ENCODE results near the gene CLPX. TPM values are rescaled to one million over a fixed set of nuclear protein-coding genes. Genes with fewer than 3 reads are reported as not detected.
"Not testable (repeated sequence)": the region's sequence is repeated elsewhere in the genome, so short reads cannot be mapped to it uniquely, and the experiment has no call there.

CLPX gene
- polyA plus RNA-seq, 1 experiment, result 13.3 TPM

- ChIA-PET CTCF (interaction anchor here (1.1 to 13.8 kb wide), 2 partner anchors 17 to 80 kb away, joined by 3 to 129 read pairs; no protein-coding TSS in a partner anchor), POLR2A (no interaction called here)
- Histone ChIP-seq H3K27me3 (ENCODE audit: control insufficient read depth, insufficient read depth, low read length) (no peaks in the 10 kb centered on the region), H3K4me3 (ENCODE audit: low read depth, low read length) (no peak overlapping the region), H3K36me3 (ENCODE audit: control insufficient read depth, insufficient read depth, low read length) (no peaks in the 10 kb centered on the region)
- DNase-seq (ENCODE audit: low read depth), result no peak
- no peak for TF ChIP-seq CTCF (IDR thresholded peaks at IDR 0.05; ENCODE audit: insufficient read depth, low read depth, low read length)
Measured at GRCh38 chr15:65192016-65192415, 6.9 kb upstream of the CLPX start.

- POLR2A ChIA-PET, result no interaction called here
- no peaks in the 10 kb centered on the region for H3K27me3 ChIP-seq (ENCODE audit: control insufficient read depth, insufficient read depth, low read length)
Measured at GRCh38 chr15:65189102-65189740, 4.1 kb upstream of the CLPX start.

GRCh38 chr15:65188472-65188871, 3.3 kb upstream of the CLPX start:
- CTCF ChIA-PET, result interaction anchor here (1.3 to 13.8 kb wide), 4 partner anchors 12 to 109 kb away, joined by 4 to 129 read pairs (median 12); no protein-coding TSS in a partner anchor
- H3K36me3 ChIP-seq (ENCODE audit: control insufficient read depth, insufficient read depth, low read length); H3K27me3 ChIP-seq (ENCODE audit: control insufficient read depth, insufficient read depth, low read length); DNase-seq (ENCODE audit: low read depth); POLR2A ChIA-PET; H3K4me3 ChIP-seq (ENCODE audit: low read depth, low read length): not testable (repeated sequence)

More at GRCh38 chr15:65189102-65189740, 4.1 kb upstream of the CLPX start:
- Histone ChIP-seq H3K4me3 (ENCODE audit: low read depth, low read length) (no peak overlapping the region), H3K36me3 (ENCODE audit: control insufficient read depth, insufficient read depth, low read length) (no peaks in the 10 kb centered on the region; the same call in 1 of the 2 replicates)
- CTCF ChIA-PET, result interaction anchor here (0.6 to 13.8 kb wide), 12 partner anchors 8 to 111 kb away, joined by 3 to 129 read pairs (median 4); partner anchors contain the start of gene PARP16
- peak; percentile 76 for TF ChIP-seq CTCF (IDR thresholded peaks at IDR 0.05; ENCODE audit: insufficient read depth, low read depth, low read length)
- no peak for DNase-seq (ENCODE audit: low read depth)

- POLR2A ChIA-PET, result interaction anchor here (2.0 kb wide), 1 partner anchor 120 kb away, joined by 8 read pairs; the partner anchor contains the start of gene RNU5B-1
- DNase-seq (ENCODE audit: low read depth), result no peak
- H3K36me3 ChIP-seq (ENCODE audit: control insufficient read depth, insufficient read depth, low read length), result no peaks in the 10 kb centered on the region; the same call in 1 of the 2 replicates
- TF ChIP-seq CTCF (IDR thresholded peaks at IDR 0.05; ENCODE audit: insufficient read depth, low read depth, low read length), result no peak
- CTCF ChIA-PET, result interaction anchor here (1.3 to 13.8 kb wide), 3 partner anchors 87 to 116 kb away, joined by 5 to 129 read pairs (median 9); no protein-coding TSS in a partner anchor
- peak overlapping the region; percentile 96 for H3K4me3 ChIP-seq (ENCODE audit: low read depth, low read length)
- H3K27me3 ChIP-seq (ENCODE audit: control insufficient read depth, insufficient read depth, low read length), result no peaks in the 10 kb centered on the region
Measured at GRCh38 chr15:65184305-65184867, 756 bp downstream of the CLPX start.

- Histone ChIP-seq H3K36me3 (ENCODE audit: control insufficient read depth, insufficient read depth, low read length) (no peaks in the 10 kb centered on the region; the same call in 1 of the 2 replicates), H3K4me3 (ENCODE audit: low read depth, low read length) (peak overlapping the region; percentile 96), H3K27me3 (ENCODE audit: control insufficient read depth, insufficient read depth, low read length) (no peaks in the 10 kb centered on the region)
- no peak for DNase-seq (ENCODE audit: low read depth)
- ChIA-PET POLR2A (interaction anchor here (2.0 kb wide), 1 partner anchor 121 kb away, joined by 8 read pairs; the partner anchor contains the start of gene RNU5B-1), CTCF (no interaction called here)
- no peak for TF ChIP-seq CTCF (IDR thresholded peaks at IDR 0.05; ENCODE audit: insufficient read depth, low read depth, low read length)
Measured at GRCh38 chr15:65183865-65184159, 1.3 kb downstream of the CLPX start.

Measured in BJ (cell line).